GM12878 (cell line): Measurements from ENCODE around the gene ATXN1. TPM values are rescaled to one million over a fixed set of nuclear protein-coding genes. Genes with fewer than 3 reads are reported as not detected.

Experiments used
- ATAC-seq: fragments of 200-7000 bp; cut with Tn5 transposase; 3 replicates; pipeline ENCODE4 v1.9.1; 2020; ENCODE audit warnings: mild to moderate bottlenecking, moderate library complexity
- BruUV-seq: library from RNA; stranded (reverse); fragments of 400-500 nt; replicated peaks from 2 replicates; lab custom pipeline; 2021; lab: Mats Ljungman, UMichigan
- CTCF ChIA-PET: fragments of 300-600 bp; sonication (Branson Sonifier 250); formaldehyde crosslinking; extraction: SDS; loops from one replicate; lab custom pipeline; 2021; ENCODE audit warnings: inconsistent platforms; lab: Yijun Ruan, JAX
- POLR2A ChIA-PET: fragments of 350-600 bp; formaldehyde crosslinking; extraction: SDS; loops from one replicate; lab custom pipeline; 2021; ENCODE audit warnings: inconsistent platforms; lab: Charles Lee
- RAD21 ChIA-PET: fragments of 300-600 bp; sonication (Branson Sonifier 250); formaldehyde crosslinking; loops from one replicate; lab custom pipeline; 2023; ENCODE audit warnings: antibody characterized with exemption; ENCODE audit not compliant: unreplicated experiment; lab: Charles Lee
- SMC1A ChIA-PET: fragments of 300-600 bp; sonication (Branson Sonifier 250); formaldehyde crosslinking; loops from one replicate; lab custom pipeline; 2023; ENCODE audit not compliant: unreplicated experiment, uncharacterized antibody; lab: Charles Lee
- DNase-seq: peaks from one replicate; pipeline ENCODE4 v3.0.0-alpha.2; 2011; ENCODE audit warnings: low read depth, low spot score
- FAIRE-seq: peaks from 3 replicates; lab custom pipeline; 2011; peaks lifted over from hg19 to GRCh38; lab: Jason Lieb, UNC
- H2AFZ ChIP-seq: 2 replicates; pipeline ENCODE4 v1.6.0; 2011; ENCODE audit warnings: low read depth, low read length, control low read depth; ENCODE audit not compliant: control insufficient read depth
- H3K27ac ChIP-seq: 2 replicates; pipeline ENCODE4 v1.5.1; 2011; ENCODE audit warnings: control low read depth; ENCODE audit not compliant: control insufficient read depth, insufficient read depth
- H3K27me3 ChIP-seq, 2 experiments: replicated peaks in 1 of 2; 2 replicates each; pipeline versions ENCODE4 v1.6.0 to v1.6.1; 2011; ENCODE audit warnings: low read length in 1 of 2; ENCODE audit not compliant: control insufficient read depth in 2 of 2, insufficient read depth in 2 of 2
- H3K36me3 ChIP-seq, 2 experiments: 2 replicates each; pipeline ENCODE4 v1.5.1; 2011; ENCODE audit warnings: low read length in 1 of 2; ENCODE audit not compliant: control insufficient read depth in 2 of 2, insufficient read depth in 2 of 2
- H3K4me1 ChIP-seq: 2 replicates; pipeline ENCODE4 v1.6.1; 2011; ENCODE audit warnings: mild to moderate bottlenecking, low read length, moderate library complexity, mixed read lengths; ENCODE audit not compliant: control insufficient read depth, insufficient read depth
- H3K4me2 ChIP-seq: 2 replicates; pipeline ENCODE4 v1.6.0; 2011; ENCODE audit warnings: control low read depth; ENCODE audit not compliant: control insufficient read depth, insufficient read depth
- H3K4me3 ChIP-seq: fragments of 200-600 bp; sonication (generic); 2 replicates; pipeline ENCODE4 v1.5.1; 2016
- H3K79me2 ChIP-seq: 2 replicates; pipeline ENCODE4 v1.6.0; 2011; ENCODE audit warnings: low read length; ENCODE audit not compliant: control insufficient read depth, insufficient read depth
- H3K9ac ChIP-seq: 2 replicates; pipeline ENCODE4 v1.8.0; 2011; ENCODE audit warnings: low read length, control low read depth, mixed read lengths; ENCODE audit not compliant: control insufficient read depth, insufficient read depth
- H3K9me3 ChIP-seq: replicated peaks from 3 replicates; pipeline ENCODE4 v1.5.1; 2011; ENCODE audit warnings: mild to moderate bottlenecking, low read length; ENCODE audit not compliant: control insufficient read depth, insufficient read depth
- H4K20me1 ChIP-seq: 2 replicates; pipeline ENCODE4 v1.6.0; 2011; ENCODE audit not compliant: control insufficient read depth, insufficient read depth
- ATF3 ChIP-seq: IDR thresholded peaks from 2 replicates; pipeline ENCODE4 v1.6.1; 2011; ENCODE audit warnings: low read depth, mild to moderate bottlenecking, low read length, moderate library complexity, borderline replicate concordance; ENCODE audit errors: extremely low read depth
- CREB1 ChIP-seq: IDR thresholded peaks from 2 replicates; pipeline ENCODE4 v1.6.1; 2012; ENCODE audit warnings: low read depth, mild to moderate bottlenecking, inconsistent platforms
- EED ChIP-seq: sonication (generic); IDR thresholded peaks from 2 replicates; pipeline ENCODE4 v1.6.1; 2016; ENCODE audit warnings: antibody characterized with exemption, low read depth
- FOS ChIP-seq: IDR thresholded peaks from 3 replicates; pipeline ENCODE4 v1.6.1; 2011; ENCODE audit warnings: borderline replicate concordance; ENCODE audit not compliant: insufficient read length; ENCODE audit errors: extremely low read depth
- FOXM1 ChIP-seq: IDR thresholded peaks from 2 replicates; pipeline ENCODE4 v1.6.1; 2012; ENCODE audit warnings: low read depth, mild to moderate bottlenecking, inconsistent platforms, low read length, moderate library complexity
- IKZF2 ChIP-seq, 2 experiments: fragments of 450-650 bp; IDR thresholded peaks; 2 replicates each; pipeline ENCODE4 v1.6.1; 2017; ENCODE audit warnings: mild to moderate bottlenecking in 2 of 2, moderate library complexity in 2 of 2
- IRF4 ChIP-seq: IDR thresholded peaks from 2 replicates; pipeline ENCODE4 v1.6.1; 2011; ENCODE audit warnings: low read depth, low read length
- JUNB ChIP-seq: IDR thresholded peaks from 2 replicates; pipeline ENCODE4 v1.6.1; 2016; ENCODE audit warnings: antibody characterized with exemption, mild to moderate bottlenecking
- KDM1A ChIP-seq: fragments of 200-600 bp; sonication (generic); IDR thresholded peaks from 2 replicates; pipeline ENCODE4 v1.6.1; 2016; ENCODE audit warnings: borderline replicate concordance
- MTA2 ChIP-seq: fragments of 450-650 bp; IDR thresholded peaks from 2 replicates; pipeline ENCODE4 v1.6.1; 2016; ENCODE audit warnings: low read depth, mild to moderate bottlenecking, moderate library complexity
- NFIC ChIP-seq: IDR thresholded peaks from 2 replicates; pipeline ENCODE4 v1.6.1; 2012; ENCODE audit warnings: low read depth, mild to moderate bottlenecking, inconsistent platforms, low read length, moderate library complexity
- RB1 ChIP-seq: fragments of 450-650 bp; formaldehyde crosslinking; IDR thresholded peaks from 2 replicates; pipeline ENCODE4 v1.6.1; 2017; ENCODE audit warnings: mild to moderate bottlenecking, borderline replicate concordance
- RUNX3 ChIP-seq: IDR thresholded peaks from 2 replicates; pipeline ENCODE4 v1.6.1; 2012; ENCODE audit warnings: low read length, inconsistent platforms
- SMAD1 ChIP-seq: fragments of 450-650 bp; IDR thresholded peaks from 2 replicates; pipeline ENCODE4 v1.6.1; 2018; ENCODE audit warnings: mild to moderate bottlenecking, low read depth; ENCODE audit not compliant: partially characterized antibody
- SPI1 ChIP-seq: IDR thresholded peaks from 2 replicates; pipeline ENCODE4 v1.6.1; 2011; ENCODE audit warnings: low read depth, mild to moderate bottlenecking, low read length, moderate library complexity, borderline replicate concordance; ENCODE audit not compliant: insufficient read depth
- TARDBP ChIP-seq: IDR thresholded peaks from 2 replicates; pipeline ENCODE4 v1.6.1; 2016; ENCODE audit warnings: borderline replicate concordance
- TCF12 ChIP-seq: IDR thresholded peaks from 2 replicates; pipeline ENCODE4 v1.6.1; 2011; ENCODE audit warnings: low read depth, mild to moderate bottlenecking, low read length
- ZNF622 ChIP-seq: fragments of 450-650 bp; IDR thresholded peaks from 2 replicates; pipeline ENCODE4 v1.6.1; 2017; ENCODE audit warnings: mild to moderate bottlenecking, inconsistent platforms
- WGBS: methylation state at CpG from one replicate; pipeline ENCODE4 v1.1.6; 2016; ENCODE audit warnings: low lambda C conversion rate; ENCODE audit not compliant: insufficient replicate concordance, insufficient coverage; ENCODE audit errors: missing lambda C conversion rate; 5-methylcytosine and 5-hydroxymethylcytosine counted together
- in situ Hi-C: fragments of 300-500 bp; cut with MboI; formaldehyde crosslinking; loops from 9 replicates; pipeline ENCODE4 v1.14.3; 2018; ENCODE audit warnings: mixed read lengths
- intact Hi-C: fragments of 100-400 bp; cut with micrococcal nuclease; formaldehyde crosslinking; loops from one replicate; pipeline ENCODE4 v1.14.2; 2022; ENCODE audit not compliant: unreplicated experiment
- polyA plus RNA-seq, 11 experiments: library from polyadenylated mRNA; depleted of rRNA in 4 of 11; unstranded in 6 of 11; stranded (reverse) in 5 of 11; fragments of >200 nt; fragmentation: Nextera tagmentation in 4 of 11; fragmentation: Illumina TruSeq in 1 of 11; extraction: Ambion mirVana in 4 of 11; extraction: Trizol in 1 of 11; gene quantifications; 1 replicate in 1 of 11; 2 replicates in 10 of 11; pipeline versions ENCODE4 v1.2.1 to v1.2.3, GENCODE V29; 2011 to 2016; ENCODE audit warnings: inconsistent platforms in 2 of 11, missing spikeins in 2 of 11, low read depth in 1 of 11
- total RNA-seq, 4 experiments: library from RNA; depleted of rRNA in 3 of 4; stranded (reverse); fragments of >200 nt in 3 of 4; fragmentation: Illumina TruSeq in 1 of 4; extraction: Trizol in 1 of 4; gene quantifications; 2 replicates each; pipeline versions ENCODE4 v1.2.1 to v1.2.3, GENCODE V29; 2013 to 2021

ATXN1 gene
- total and polyA plus RNA-seq, 10 of the 15 experiments (the other 5 are each of a cell fraction or from before 2014, with no cell fraction given), result 12.2 to 51.2 (median 20.5) TPM

- FAIRE-seq (no peak), ATAC-seq (peak; percentile 15), DNase-seq (no peak)
- WGBS, result 77% methylated on average over 9 of the region's 9 CpGs
- no peaks in the 10 kb centered on the region for H3K27me3 ChIP-seq
- intact Hi-C loops, result loop anchor here (2.0 kb wide), 1 partner anchor 173 kb away; no protein-coding TSS in a partner anchor
- ChIA-PET POLR2A (interaction anchor here (0.6 to 8.2 kb wide), 5 partner anchors 14 to 85 kb away, joined by 3 to 97 read pairs (median 4); no protein-coding TSS in a partner anchor), CTCF (interaction anchor here (0.8 to 4.8 kb wide), 15 partner anchors 7 to 265 kb away, joined by 3 to 64 read pairs (median 6); partner anchors contain the start of gene ATXN1), RAD21 (interaction anchor here (1.3 to 3.7 kb wide), 13 partner anchors 13 to 330 kb away, joined by 3 to 56 read pairs (median 16); partner anchors contain the start of gene ATXN1), SMC1A (interaction anchor here (1.0 to 6.9 kb wide), 18 partner anchors 7 to 258 kb away, joined by 3 to 154 read pairs (median 14); no protein-coding TSS in a partner anchor)
- H3K79me2 ChIP-seq, result peaks cover 3% of the 10 kb centered on the region
- BruUV-seq, result no TSS peak
- peak overlapping the region; percentile 11; the same call in 1 of the 2 replicates for H3K9ac ChIP-seq
- H3K36me3 ChIP-seq, result no peaks in the 10 kb centered on the region; a peak in 1 of 4 replicates
- 0 out of 2 replicates have a peak overlapping the region, but pooled peaks have one; percentile 47 for H3K27ac ChIP-seq
- H4K20me1 ChIP-seq, result no peaks in the 10 kb centered on the region
- in situ Hi-C loops, result no loop called here
- H3K4me2 ChIP-seq, result peak overlapping the region; percentile 85
- no peak overlapping the region for H2AFZ ChIP-seq
- H3K4me1 ChIP-seq, result peaks cover 55% of the 10 kb centered on the region
- H3K9me3 ChIP-seq, result no peaks in the 10 kb centered on the region; the same call in 2 of the 3 replicates
- TF ChIP-seq TCF12 (no peak), ATF3 (no peak), ZNF622 (no peak), IKZF2 (IDR thresholded peaks at IDR 0.05) (peak in 1 of 2 experiments; percentile 16; a peak in 2 of 4 replicates), CREB1 (no peak), RUNX3 (peak; percentile 56), JUNB (peak; percentile 88), SPI1 (peak; percentile 9; the same call in 1 of the 2 replicates), RB1 (no peak), NFIC (peak; percentile 36; the same call in 1 of the 2 replicates), EED (0 out of 2 replicates have a peak, but pooled peaks have one; percentile 38), IRF4 (peak; percentile 48; the same call in 1 of the 2 replicates), TARDBP (no peak), SMAD1 (no peak), MTA2 (peak; percentile 11; the same call in 1 of the 2 replicates), KDM1A (no peak), FOS (no peak), FOXM1 (0 out of 2 replicates have a peak, but pooled peaks have one; percentile 2)
- TF ChIP-seq, all 136 proteins: peak for 9
- H3K4me3 ChIP-seq, result no peak overlapping the region
These were observed 255.4 kb downstream of the ATXN1 start for GRCh38 chr6:16505711-16506357.
